PC-9 (cell line): ENCODE data around the gene CPO. TPM values are rescaled to one million over a fixed set of nuclear protein-coding genes. Genes with fewer than 3 reads are reported as not detected.

Experiments
- BruUV-seq: library from RNA; stranded (reverse); fragments of 400-500 nt; replicated peaks from 2 replicates; lab custom pipeline; 2021; lab: Mats Ljungman, UMichigan
- CTCF ChIA-PET: fragments of 300-600 bp; sonication (Branson Sonifier 250); formaldehyde crosslinking; loops from one replicate; lab custom pipeline; 2022; ENCODE audit warnings: antibody characterized with exemption; lab: Charles Lee
- POLR2A ChIA-PET: fragments of 300-600 bp; sonication (Branson Sonifier 250); formaldehyde crosslinking; loops from one replicate; lab custom pipeline; 2022; ENCODE audit warnings: antibody characterized with exemption; ENCODE audit not compliant: unreplicated experiment; lab: Charles Lee
- DNase-seq, 2 experiments: peaks; one replicate each; pipeline versions ENCODE4 v3.0.0 to v3.0.0-alpha.2; 2015 to 2022; ENCODE audit warnings: mixed read lengths in 1 of 2
- H2AFZ ChIP-seq: fragments of 200-600 bp; sonication (generic); 2 replicates; pipeline ENCODE4 v1.8.1; 2017; ENCODE audit warnings: antibody characterized with exemption
- H3F3A ChIP-seq: fragments of 200-600 bp; sonication (generic); 2 replicates; pipeline ENCODE4 v1.8.1; 2017; ENCODE audit warnings: antibody characterized with exemption, mild to moderate bottlenecking, low read depth; ENCODE audit not compliant: insufficient read depth
- H3K27ac ChIP-seq: fragments of 200-600 bp; sonication (generic); 2 replicates; pipeline ENCODE4 v1.6.1; 2016; ENCODE audit warnings: mixed run types
- H3K27me3 ChIP-seq: fragments of 200-600 bp; sonication (generic); 2 replicates; pipeline ENCODE4 v1.6.1; 2016; ENCODE audit warnings: low read depth, mixed run types; ENCODE audit not compliant: insufficient read depth
- H3K36me3 ChIP-seq: fragments of 200-600 bp; sonication (generic); 2 replicates; pipeline ENCODE4 v1.6.1; 2016; ENCODE audit warnings: low read depth, mixed run types
- H3K4me1 ChIP-seq: fragments of 200-600 bp; sonication (generic); replicated peaks from 2 replicates; pipeline ENCODE4 v1.6.1; 2016; ENCODE audit warnings: mixed run types; ENCODE audit not compliant: insufficient read depth
- H3K4me2 ChIP-seq: fragments of 200-600 bp; sonication (generic); 2 replicates; pipeline ENCODE4 v1.6.1; 2017; ENCODE audit warnings: mixed run types
- H3K4me3 ChIP-seq: fragments of 200-600 bp; sonication (generic); 2 replicates; pipeline ENCODE4 v1.6.1; 2016; ENCODE audit warnings: mixed run types
- H3K79me2 ChIP-seq: fragments of 200-600 bp; sonication (generic); 2 replicates; pipeline ENCODE4 v1.6.1; 2017; ENCODE audit warnings: low read depth, mixed run types
- H3K9me2 ChIP-seq: fragments of 200-600 bp; sonication (generic); 2 replicates; pipeline ENCODE4 v1.8.1; 2017; ENCODE audit warnings: mild to moderate bottlenecking; ENCODE audit not compliant: insufficient read depth
- H3K9me3 ChIP-seq: fragments of 200-600 bp; sonication (generic); 2 replicates; pipeline ENCODE4 v1.8.1; 2016; ENCODE audit warnings: low read depth; ENCODE audit not compliant: insufficient read depth
- H4K20me1 ChIP-seq: fragments of 200-600 bp; sonication (generic); 2 replicates; pipeline ENCODE4 v1.8.1; 2017; ENCODE audit not compliant: insufficient read depth
- EZH2 ChIP-seq: fragments of 200-600 bp; sonication (generic); IDR thresholded peaks from 2 replicates; pipeline ENCODE4 v1.8.0; 2017; ENCODE audit warnings: antibody characterized with exemption, low read depth
- intact Hi-C: fragments of 100-400 bp; cut with micrococcal nuclease; formaldehyde crosslinking; loops from one replicate; pipeline ENCODE4 v1.10.0; 2022; ENCODE audit not compliant: unreplicated experiment
- total RNA-seq: library from RNA; stranded (reverse); gene quantifications from 2 replicates; pipeline ENCODE4 v1.2.3, GENCODE V29; 2021
- TF ChIP-seq, protein P1 (sequence below): fragments of 200-600 bp; sonication (generic); conservative IDR thresholded peaks from 2 replicates; pipeline ENCODE4 v1.6.1; 2017; ENCODE audit warnings: mixed run types, antibody characterized with exemption, mild to moderate bottlenecking, moderate library complexity

Gene CPO
- total RNA-seq, 1 experiment from 2014 or later, result not detected

DNA sequence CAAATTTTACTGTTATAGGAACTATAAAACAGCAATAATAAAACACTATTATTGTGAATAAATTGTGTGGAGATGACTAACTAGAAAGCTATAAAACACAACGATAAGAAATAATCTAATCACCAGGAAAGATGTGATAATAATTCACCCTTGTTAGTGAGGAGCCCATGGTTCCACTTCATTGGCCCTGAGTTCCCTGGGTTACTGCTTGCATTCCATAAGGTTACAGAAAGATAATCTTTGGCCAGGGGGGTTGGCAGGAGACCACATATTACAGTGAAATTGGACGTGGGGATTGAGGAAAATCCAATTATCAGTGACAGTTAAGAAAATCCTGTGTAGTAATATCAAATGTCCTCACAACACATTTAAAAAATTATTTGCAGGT, 2.5 kb upstream of the CPO start:
- Histone ChIP-seq H3K4me3 (no peak overlapping the region), H3K4me1 (no peaks in the 10 kb centered on the region), H3K27me3 (no peaks in the 10 kb centered on the region), H3K79me2 (no peaks in the 10 kb centered on the region), H3K36me3 (no peaks in the 10 kb centered on the region), H4K20me1 (no peaks in the 10 kb centered on the region), H3F3A (no peaks in the 10 kb centered on the region), H3K9me3 (no peaks in the 10 kb centered on the region; the same call in 1 of the 2 replicates), H3K9me2 (no peaks in the 10 kb centered on the region), H2AFZ (no peak overlapping the region), H3K4me2 (no peak overlapping the region), H3K27ac (no peak overlapping the region)
- no TSS peak for BruUV-seq
- no peak for DNase-seq
- TF ChIP-seq EZH2, result no peak
- TF ChIP-seq, protein P1, sequence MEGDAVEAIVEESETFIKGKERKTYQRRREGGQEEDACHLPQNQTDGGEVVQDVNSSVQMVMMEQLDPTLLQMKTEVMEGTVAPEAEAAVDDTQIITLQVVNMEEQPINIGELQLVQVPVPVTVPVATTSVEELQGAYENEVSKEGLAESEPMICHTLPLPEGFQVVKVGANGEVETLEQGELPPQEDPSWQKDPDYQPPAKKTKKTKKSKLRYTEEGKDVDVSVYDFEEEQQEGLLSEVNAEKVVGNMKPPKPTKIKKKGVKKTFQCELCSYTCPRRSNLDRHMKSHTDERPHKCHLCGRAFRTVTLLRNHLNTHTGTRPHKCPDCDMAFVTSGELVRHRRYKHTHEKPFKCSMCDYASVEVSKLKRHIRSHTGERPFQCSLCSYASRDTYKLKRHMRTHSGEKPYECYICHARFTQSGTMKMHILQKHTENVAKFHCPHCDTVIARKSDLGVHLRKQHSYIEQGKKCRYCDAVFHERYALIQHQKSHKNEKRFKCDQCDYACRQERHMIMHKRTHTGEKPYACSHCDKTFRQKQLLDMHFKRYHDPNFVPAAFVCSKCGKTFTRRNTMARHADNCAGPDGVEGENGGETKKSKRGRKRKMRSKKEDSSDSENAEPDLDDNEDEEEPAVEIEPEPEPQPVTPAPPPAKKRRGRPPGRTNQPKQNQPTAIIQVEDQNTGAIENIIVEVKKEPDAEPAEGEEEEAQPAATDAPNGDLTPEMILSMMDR, result no peak
- ChIA-PET CTCF (no interaction called here), POLR2A (no interaction called here)
- intact Hi-C loops, result no loop called here

DNA sequence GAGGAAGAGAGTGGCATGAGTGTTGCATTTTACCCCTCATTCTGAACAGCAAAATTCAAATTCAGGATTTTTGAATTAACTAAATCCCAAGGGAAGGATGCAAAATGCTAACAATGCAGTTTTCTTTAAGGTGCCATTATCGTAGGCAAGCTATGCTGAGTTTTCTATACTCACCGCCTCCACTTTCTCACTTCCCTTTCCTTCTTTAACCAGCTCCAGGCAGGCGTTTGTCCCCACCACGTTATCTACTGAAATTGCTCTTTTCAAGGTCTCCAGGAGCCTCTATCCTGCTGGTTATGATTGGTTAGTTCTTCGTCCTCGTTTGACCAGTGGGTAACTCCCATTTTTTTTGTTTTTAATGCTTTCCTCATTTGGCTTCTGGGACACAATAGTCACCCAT, 1.8 kb upstream of the CPO start:
- POLR2A ChIA-PET, result no interaction called here
- Histone ChIP-seq H3K79me2 (no peaks in the 10 kb centered on the region), H3K27me3 (no peaks in the 10 kb centered on the region), H3K4me1 (no peaks in the 10 kb centered on the region), H3K36me3 (no peaks in the 10 kb centered on the region), H3K4me2 (no peak overlapping the region), H2AFZ (no peak overlapping the region), H3K9me3 (no peaks in the 10 kb centered on the region; the same call in 1 of the 2 replicates), H4K20me1 (no peaks in the 10 kb centered on the region), H3K27ac (no peak overlapping the region), H3F3A (no peaks in the 10 kb centered on the region), H3K9me2 (no peaks in the 10 kb centered on the region), H3K4me3 (no peak overlapping the region)
- CTCF ChIA-PET, result no interaction called here
- intact Hi-C loops, result no loop called here
- BruUV-seq, result no TSS peak
- no peak for DNase-seq
- TF ChIP-seq, protein P1, result no peak

DNA sequence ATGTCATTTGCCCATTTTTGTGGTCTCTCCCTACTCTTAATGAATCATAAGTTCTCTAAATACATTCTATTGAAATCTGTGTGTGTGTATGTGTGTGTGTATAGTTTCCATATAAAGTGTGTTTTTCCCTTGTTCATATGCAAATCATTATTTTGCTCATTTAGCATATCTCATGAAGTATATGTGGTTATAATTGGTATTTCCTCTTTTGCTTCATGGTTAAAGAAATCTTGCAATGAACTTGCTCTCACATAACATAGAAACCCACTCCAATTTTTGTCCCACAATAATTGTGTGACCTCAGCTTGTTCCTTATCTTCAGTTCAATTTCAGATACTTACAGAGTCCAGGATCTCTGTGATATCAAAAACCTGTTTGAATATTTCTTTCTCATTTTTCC, 1.2 kb downstream of the CPO start:
- no peaks in the 10 kb centered on the region for H3K4me1 ChIP-seq
- H3K9me2 ChIP-seq, result no peaks in the 10 kb centered on the region
- no TSS peak for BruUV-seq
- no peaks in the 10 kb centered on the region for H3F3A ChIP-seq
- no peaks in the 10 kb centered on the region for H3K79me2 ChIP-seq
- H3K27ac ChIP-seq, result no peak overlapping the region
- ChIA-PET CTCF (no interaction called here), POLR2A (no interaction called here)
- no peaks in the 10 kb centered on the region for H3K9me3 ChIP-seq
- no peaks in the 10 kb centered on the region for H4K20me1 ChIP-seq
- H2AFZ ChIP-seq, result no peak overlapping the region
- H3K36me3 ChIP-seq, result no peaks in the 10 kb centered on the region
- no peak for DNase-seq
- no peak overlapping the region for H3K4me2 ChIP-seq
- no peak for TF ChIP-seq EZH2
- TF ChIP-seq, protein P1, result no peak
- intact Hi-C loops, result no loop called here
- H3K27me3 ChIP-seq, result no peaks in the 10 kb centered on the region
- no peak overlapping the region for H3K4me3 ChIP-seq
